PC-3 (cell line): Measurements from ENCODE around the gene RBM33. TPM values are rescaled to one million over a fixed set of nuclear protein-coding genes. Genes with fewer than 3 reads are reported as not detected.

Experiments
- ATAC-seq: fragments of 200-7000 bp; cut with Tn5 transposase; 2 replicates; pipeline ENCODE4 v1.9.1; 2020; ENCODE audit warnings: mild to moderate bottlenecking, moderate library complexity
- BruUV-seq: library from RNA; stranded (reverse); fragments of 400-500 nt; replicated peaks from 2 replicates; lab custom pipeline; 2021; lab: Mats Ljungman, UMichigan
- CTCF ChIA-PET: fragments of 300-600 bp; sonication (Branson Sonifier 250); formaldehyde crosslinking; loops from one replicate; lab custom pipeline; 2022; ENCODE audit warnings: antibody characterized with exemption; lab: Charles Lee
- POLR2A ChIA-PET: fragments of 300-600 bp; sonication (Branson Sonifier 250); formaldehyde crosslinking; loops from one replicate; lab custom pipeline; 2022; ENCODE audit warnings: antibody characterized with exemption; ENCODE audit not compliant: unreplicated experiment; lab: Charles Lee
- DNase-seq: peaks from one replicate; pipeline ENCODE4 v3.0.0-alpha.2; 2015
- H2AFZ ChIP-seq: fragments of 300-600 bp; sonication (generic); 2 replicates; pipeline ENCODE4 v1.6.0; 2016; ENCODE audit warnings: antibody characterized with exemption, low read length
- H3F3A ChIP-seq: fragments of 300-600 bp; sonication (generic); one replicate; pipeline ENCODE4 v1.6.0; 2017; ENCODE audit warnings: antibody characterized with exemption, low read length, control low read depth, mild to moderate bottlenecking; ENCODE audit not compliant: unreplicated experiment
- H3K27ac ChIP-seq: fragments of 300-600 bp; sonication (generic); 2 replicates; pipeline ENCODE4 v1.5.1; 2016; ENCODE audit warnings: mild to moderate bottlenecking, low read length
- H3K27me3 ChIP-seq: fragments of 300-600 bp; sonication (generic); 2 replicates; pipeline ENCODE4 v1.6.1; 2016; ENCODE audit warnings: low read length, mixed read lengths
- H3K36me3 ChIP-seq: fragments of 300-600 bp; sonication (generic); 2 replicates; pipeline ENCODE4 v1.6.1; 2016; ENCODE audit warnings: low read depth, mixed run types, low read length, mixed read lengths
- H3K4me1 ChIP-seq: fragments of 300-600 bp; sonication (generic); 2 replicates; pipeline ENCODE4 v1.5.1; 2016; ENCODE audit warnings: low read length; ENCODE audit not compliant: insufficient read depth
- H3K4me2 ChIP-seq: fragments of 300-600 bp; sonication (generic); 2 replicates; pipeline ENCODE4 v1.6.0; 2016; ENCODE audit warnings: low read length
- H3K4me3 ChIP-seq: fragments of 300-600 bp; sonication (generic); 2 replicates; pipeline ENCODE4 v1.5.1; 2016; ENCODE audit warnings: mild to moderate bottlenecking, low read length, mixed read lengths
- H3K79me2 ChIP-seq: fragments of 300-600 bp; sonication (generic); 2 replicates; pipeline ENCODE4 v1.6.1; 2017; ENCODE audit warnings: low read length, mixed read lengths
- H3K9ac ChIP-seq: fragments of 300-600 bp; sonication (generic); 2 replicates; pipeline ENCODE4 v1.6.0; 2016; ENCODE audit warnings: mild to moderate bottlenecking, low read length
- H3K9me2 ChIP-seq: fragments of 300-600 bp; sonication (generic); replicated peaks from 2 replicates; pipeline ENCODE4 v1.6.1; 2016; ENCODE audit warnings: mixed run types, low read length, mixed read lengths
- H3K9me3 ChIP-seq: fragments of 300-600 bp; sonication (generic); 2 replicates; pipeline ENCODE4 v1.6.1; 2016; ENCODE audit warnings: low read length, mixed read lengths
- H4K20me1 ChIP-seq: fragments of 300-600 bp; sonication (generic); 2 replicates; pipeline ENCODE4 v1.6.1; 2016; ENCODE audit warnings: low read length, mixed read lengths
- CTCF ChIP-seq: fragments of 300-600 bp; sonication (generic); conservative IDR thresholded peaks from 2 replicates; pipeline ENCODE4 v1.5.1; 2017; ENCODE audit warnings: antibody characterized with exemption, low read depth, mild to moderate bottlenecking, low read length
- EZH2 ChIP-seq: fragments of 300-600 bp; sonication (generic); IDR thresholded peaks from one replicate; pipeline ENCODE4 v1.6.1; 2017; ENCODE audit warnings: antibody characterized with exemption, mild to moderate bottlenecking, low read length; ENCODE audit not compliant: unreplicated experiment
- EZH2phosphoT487 ChIP-seq: fragments of 300-600 bp; sonication (generic); IDR thresholded peaks from 2 replicates; pipeline ENCODE4 v1.6.1; 2018; ENCODE audit warnings: mild to moderate bottlenecking, antibody characterized with exemption, low read length, borderline replicate concordance
- intact Hi-C: fragments of 100-400 bp; cut with micrococcal nuclease; formaldehyde crosslinking; loops from 2 replicates; pipeline ENCODE4 v1.9.0; 2023
- total RNA-seq: library from RNA; depleted of rRNA; stranded (reverse); fragments of >200 nt; gene quantifications from 2 replicates; pipeline ENCODE4 v1.2.3, GENCODE V29; 2014

The RBM33 gene
- total RNA-seq, 1 experiment from 2014 or later = 25.3 TPM

DNA sequence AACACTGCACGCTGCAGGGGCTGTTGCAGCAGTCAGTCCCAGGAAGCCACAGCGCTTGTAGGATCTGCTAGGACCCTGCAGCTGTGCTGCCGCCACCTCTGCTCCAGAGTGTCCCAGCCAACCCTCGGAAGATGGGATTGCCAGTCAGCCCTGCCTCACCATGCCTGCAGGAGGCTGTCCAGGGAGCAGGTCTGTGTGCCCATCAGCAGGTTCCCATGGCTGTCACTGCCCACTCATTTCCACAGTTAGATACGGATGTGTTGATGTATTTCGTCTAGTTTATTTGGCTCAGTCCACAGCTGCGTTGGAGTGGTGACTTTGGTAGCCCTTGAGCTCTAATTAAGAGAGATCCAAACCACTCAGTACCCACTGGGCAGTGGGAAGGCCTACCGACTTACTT lies 132.1 kb downstream of the RBM33 start:
- no peak overlapping the region for H3K4me3 ChIP-seq
- BruUV-seq = no TSS peak
- H3K4me1 ChIP-seq = no peaks in the 10 kb centered on the region
- no peak for TF ChIP-seq EZH2
- TF ChIP-seq CTCF = no peak
- no peak for TF ChIP-seq EZH2phosphoT487
- ChIA-PET CTCF (no interaction called here), POLR2A (no interaction called here)
- H3K27ac ChIP-seq = no peak overlapping the region
- H3K27me3 ChIP-seq = no peaks in the 10 kb centered on the region
- peaks cover 6% of the 10 kb centered on the region; the same call in 1 of the 2 replicates for H3K36me3 ChIP-seq
- no peak overlapping the region for H3K4me2 ChIP-seq
- no peak for DNase-seq
- no peak overlapping the region for H2AFZ ChIP-seq
- no peaks in the 10 kb centered on the region for H3F3A ChIP-seq
- no peak for ATAC-seq
- no peaks in the 10 kb centered on the region for H3K79me2 ChIP-seq
- no peaks in the 10 kb centered on the region for H3K9me2 ChIP-seq
- intact Hi-C loops = no loop called here
- H3K9ac ChIP-seq = no peak overlapping the region
- H3K9me3 ChIP-seq = no peaks in the 10 kb centered on the region
- no peaks in the 10 kb centered on the region for H4K20me1 ChIP-seq

DNA sequence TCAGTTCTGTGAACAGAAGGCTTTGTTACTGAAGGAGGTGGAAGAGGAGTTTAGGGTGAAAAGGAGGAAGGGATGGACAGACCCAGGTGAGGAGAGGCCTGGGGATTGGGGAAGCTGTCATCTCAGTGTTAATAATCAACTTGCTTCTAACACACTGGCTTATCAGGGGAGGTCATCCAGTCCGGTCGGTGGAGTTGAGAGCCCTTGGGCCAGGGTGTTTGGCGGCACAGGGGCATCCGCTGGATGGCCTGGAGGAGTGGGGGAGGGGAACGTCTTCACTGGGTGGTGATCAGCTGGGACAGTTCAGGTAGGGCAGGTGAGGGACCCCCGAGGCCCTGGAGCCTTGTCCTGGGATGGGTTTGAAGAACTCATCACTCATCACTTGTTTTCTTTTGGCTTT lies 133.9 kb downstream of the RBM33 start:
- ChIA-PET CTCF (no interaction called here), POLR2A (interaction anchor here (0.7 kb wide), 1 partner anchor 1128 kb away, joined by 4 read pairs; no protein-coding TSS in a partner anchor)
- no peak for ATAC-seq

More for the DNA sequence above, 133.9 kb downstream of the RBM33 start:
- H3K27me3 ChIP-seq = no peaks in the 10 kb centered on the region
- no peaks in the 10 kb centered on the region for H3K9me2 ChIP-seq
- H3K36me3 ChIP-seq = no peaks in the 10 kb centered on the region
- H4K20me1 ChIP-seq = no peaks in the 10 kb centered on the region
- H3F3A ChIP-seq = no peaks in the 10 kb centered on the region
- intact Hi-C loops = no loop called here
- H3K27ac ChIP-seq = no peak overlapping the region
- no peak overlapping the region for H2AFZ ChIP-seq
- H3K9ac ChIP-seq = no peak overlapping the region
- no peak for DNase-seq
- no peak overlapping the region for H3K4me3 ChIP-seq
- no peak overlapping the region for H3K4me2 ChIP-seq
- TF ChIP-seq EZH2phosphoT487 (no peak), CTCF (no peak), EZH2 (no peak)
- no TSS peak for BruUV-seq
- H3K9me3 ChIP-seq = no peaks in the 10 kb centered on the region
- H3K4me1 ChIP-seq = no peaks in the 10 kb centered on the region
- H3K79me2 ChIP-seq = no peaks in the 10 kb centered on the region
